GM21381 (cell line): ENCODE measurements around the gene FEV.
A peak's percentile ranks its signal among the peaks of the same experiment; 100 is the strongest.

Source experiments
- ATAC-seq: cut with Tn5 transposase; IDR thresholded peaks from one replicate; pipeline ENCODE4 v1.9.1; 2021; ENCODE audit warnings: mild to moderate bottlenecking, moderate library complexity; ENCODE audit not compliant: unreplicated experiment

The FEV gene

GRCh38 chr2:218979846-218980734, 4.9 kb downstream of the FEV start:
- peak; percentile 91 for ATAC-seq

DNA sequence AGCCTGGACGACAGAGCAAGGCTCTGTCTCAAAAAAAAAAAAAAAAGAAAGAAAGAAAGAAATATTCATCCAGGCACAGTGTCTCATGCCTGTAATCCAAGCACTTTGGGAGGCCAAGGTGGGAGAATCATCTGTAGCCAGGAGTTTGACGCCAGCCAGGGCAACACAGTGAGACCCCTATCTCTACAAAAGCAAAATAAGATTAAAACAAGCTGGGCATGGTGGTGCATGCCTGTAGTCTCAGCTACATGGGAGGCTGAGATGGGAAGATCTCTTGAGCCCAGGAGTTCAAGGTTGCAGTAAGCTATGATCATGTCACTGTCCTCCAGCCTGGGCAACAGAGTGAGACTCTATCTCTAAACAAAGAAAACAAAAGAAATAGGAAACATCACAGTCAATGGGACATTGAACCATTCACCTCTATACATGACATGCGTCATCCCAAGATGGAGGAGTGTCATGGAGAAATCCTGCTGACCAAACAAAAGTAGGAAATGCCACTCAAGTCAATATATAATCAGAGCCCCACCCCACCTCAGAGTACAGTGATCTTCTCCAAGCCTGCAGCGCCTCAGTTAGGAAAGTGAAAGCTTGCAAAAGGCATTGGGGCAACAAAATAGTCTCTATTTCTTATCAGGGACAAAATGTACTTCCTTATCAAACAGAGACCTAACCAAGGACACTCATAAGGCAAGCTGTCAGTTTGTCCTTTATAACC, 9.8 kb downstream of the FEV start:
- ATAC-seq: no peak

DNA sequence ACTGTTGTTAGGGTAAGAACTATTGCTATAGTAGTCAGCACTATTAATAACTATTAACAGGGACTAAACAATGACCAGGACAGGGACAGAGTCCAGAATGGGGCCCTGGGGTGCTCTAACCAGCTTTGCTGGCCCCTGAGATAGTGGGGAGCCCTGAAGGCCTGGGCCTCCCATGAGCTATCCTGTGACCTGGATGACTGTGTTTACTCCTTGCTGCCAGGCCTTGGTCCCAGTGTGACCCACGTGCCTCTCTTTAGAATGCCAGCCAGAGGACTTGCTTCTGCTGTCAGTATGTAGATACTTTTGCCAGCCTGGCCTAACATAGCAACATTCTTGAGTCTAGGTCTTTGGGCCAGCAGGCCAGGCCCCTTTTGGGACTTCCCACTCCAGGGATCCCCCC, 14.1 kb downstream of the FEV start:
- ATAC-seq: no peak

GRCh38 chr2:218964041-218964771, 20.8 kb downstream of the FEV start:
- ATAC-seq: no peak

DNA sequence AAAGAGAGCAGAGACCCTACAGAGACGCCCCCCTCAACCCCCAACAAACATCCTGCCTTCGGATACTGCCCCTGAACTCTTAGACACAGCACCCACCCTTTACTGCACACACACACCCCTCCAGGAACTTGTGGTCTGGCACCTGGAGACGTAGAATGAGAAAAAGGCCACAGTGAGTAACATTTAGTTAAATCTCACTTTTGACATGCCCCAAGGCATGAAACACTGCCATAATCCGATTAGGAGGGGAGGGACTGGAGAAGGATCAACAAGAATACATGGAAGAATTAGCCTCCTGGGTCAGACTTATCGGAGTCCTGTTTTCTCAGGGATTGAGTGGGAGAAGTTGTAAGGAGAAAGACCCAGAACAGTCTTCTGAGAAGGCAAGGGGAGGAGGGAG, 21.4 kb downstream of the FEV start:
- no peak for ATAC-seq

GRCh38 chr2:218962859-218963492, 22.0 kb downstream of the FEV start:
- no peak for ATAC-seq

GRCh38 chr2:218961651-218962570, 23.1 kb downstream of the FEV start:
- ATAC-seq: no peak

GRCh38 chr2:218961229-218961628, 23.8 kb downstream of the FEV start:
- no peak for ATAC-seq

- no peak for ATAC-seq
Measured at GRCh38 chr2:218960309-218961165, 24.4 kb downstream of the FEV start.

DNA sequence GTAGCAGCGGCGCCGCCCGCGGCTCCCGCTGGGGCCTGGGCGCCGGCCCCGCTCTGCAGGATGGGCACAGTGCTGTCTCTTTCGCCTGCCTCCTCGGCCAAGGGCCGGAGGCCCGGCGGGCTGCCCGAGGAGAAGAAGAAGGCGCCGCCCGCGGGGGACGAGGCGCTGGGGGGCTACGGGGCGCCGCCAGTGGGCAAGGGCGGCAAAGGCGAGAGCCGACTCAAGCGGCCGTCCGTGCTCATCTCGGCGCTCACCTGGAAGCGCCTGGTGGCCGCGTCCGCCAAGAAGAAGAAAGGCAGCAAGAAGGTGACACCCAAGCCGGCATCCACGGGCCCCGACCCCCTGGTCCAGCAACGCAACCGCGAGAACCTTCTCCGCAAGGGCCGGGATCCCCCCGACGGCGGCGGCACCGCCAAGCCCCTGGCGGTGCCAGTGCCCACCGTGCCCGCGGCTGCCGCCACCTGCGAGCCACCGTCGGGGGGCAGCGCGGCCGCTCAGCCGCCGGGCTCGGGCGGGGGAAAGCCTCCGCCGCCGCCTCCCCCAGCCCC, 25.1 kb downstream of the FEV start:
- no peak for ATAC-seq

GRCh38 chr2:218959141-218959731, 25.7 kb downstream of the FEV start, which contains the start of gene CDK5R2:
TSS of gene CDK5R2 (plus strand) at chr2:218959666. CDS start at chr2:218959821, 155 bp downstream.
- peak; percentile 99 for ATAC-seq

DNA sequence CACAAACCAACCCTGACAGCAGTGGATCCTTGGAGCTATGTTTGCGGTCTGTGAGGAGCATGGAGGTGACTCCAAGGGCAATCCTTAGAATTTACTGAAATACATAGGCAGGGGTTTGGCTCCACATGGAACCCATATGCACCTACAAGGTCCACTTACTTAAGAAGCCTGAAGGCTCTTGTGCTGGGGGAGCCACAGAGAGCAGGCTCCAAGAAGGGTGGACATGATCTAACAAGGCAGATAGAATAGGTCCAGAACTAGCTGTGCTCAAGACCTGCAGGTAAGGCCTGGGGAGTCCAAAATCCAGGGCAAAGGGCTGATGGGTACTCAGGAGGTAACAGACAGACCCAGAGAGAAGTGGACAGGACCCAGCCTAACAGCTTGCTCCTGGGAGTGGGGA, 26.7 kb downstream of the FEV start:
- no peak for ATAC-seq

DNA sequence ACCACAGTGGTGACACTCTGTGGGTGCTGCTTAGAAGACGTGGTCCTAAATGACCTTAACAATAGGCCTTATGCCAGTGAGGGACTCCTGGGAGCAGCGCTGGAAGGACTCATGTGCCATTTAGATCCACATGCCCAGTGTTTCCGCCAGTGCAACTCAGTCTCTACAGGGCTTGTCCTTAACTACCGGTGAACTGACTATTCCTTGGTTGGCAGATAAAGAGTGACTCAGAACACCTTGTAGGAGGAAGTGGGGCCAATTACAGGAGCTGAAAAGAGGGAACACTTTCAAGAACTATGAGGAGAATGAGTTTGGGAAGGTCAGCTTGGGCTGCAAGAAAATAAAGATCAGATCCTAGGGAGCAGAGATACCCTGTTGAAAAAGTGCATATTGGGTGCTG, 27.3 kb downstream of the FEV start:
- no peak for ATAC-seq

DNA sequence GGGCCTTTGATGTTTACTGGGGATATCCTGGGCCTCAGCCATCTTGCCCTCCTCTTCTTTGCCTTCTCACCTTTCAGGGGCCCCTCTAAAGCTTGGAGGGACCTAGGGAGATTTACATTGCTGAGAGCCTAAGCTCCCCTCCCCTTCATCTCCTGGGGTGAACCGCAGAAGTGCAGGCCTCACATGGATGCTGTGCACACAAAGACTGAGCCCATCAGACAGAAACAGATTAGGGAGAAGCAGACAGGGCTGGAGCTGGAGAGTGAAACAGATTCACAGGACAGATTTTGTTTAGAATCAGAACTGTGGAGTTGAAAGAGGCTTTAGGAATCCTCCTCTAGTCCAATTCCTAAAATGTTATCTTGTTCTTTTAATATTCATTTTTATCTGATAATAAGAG, 28.9 kb downstream of the FEV start:
- ATAC-seq: no peak

DNA sequence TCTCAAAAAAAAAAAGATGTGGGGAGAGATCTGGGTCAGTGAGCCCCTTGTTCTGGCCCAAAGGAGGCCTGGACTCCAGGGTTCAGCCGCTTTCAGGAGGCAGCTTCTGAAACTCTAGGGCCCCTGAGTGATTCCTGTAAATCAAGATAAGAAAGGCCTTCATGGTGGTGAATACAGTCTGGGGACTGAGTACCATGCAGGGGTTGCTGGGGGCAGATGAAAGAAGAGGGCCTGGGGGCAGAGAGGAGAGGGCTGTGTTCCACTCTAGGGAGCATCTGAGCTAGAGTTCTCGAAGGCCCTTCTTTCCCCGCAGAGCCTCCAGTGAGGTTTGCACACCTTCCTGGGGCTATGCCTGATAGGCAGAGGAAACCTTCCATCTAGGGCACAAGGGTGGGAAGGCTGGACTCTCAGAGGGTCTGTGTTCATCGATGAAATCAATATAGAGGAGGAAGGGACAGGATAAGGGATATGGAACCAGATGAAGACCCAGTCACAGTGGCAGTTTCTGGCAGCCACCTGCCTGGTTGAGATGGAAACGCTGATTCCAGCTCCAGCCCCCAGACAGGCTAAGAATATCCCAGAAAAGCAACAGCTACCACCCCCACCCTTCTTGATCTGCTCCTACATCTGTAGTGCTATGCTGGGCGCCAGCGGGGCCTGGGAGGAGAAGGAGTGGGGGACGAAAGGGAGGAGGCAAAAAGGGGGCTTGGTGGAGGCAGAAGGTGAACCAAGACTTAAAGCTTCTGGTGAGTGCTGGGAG, 30.3 kb downstream of the FEV start:
- ATAC-seq: no peak

- ATAC-seq: no peak
Measured at GRCh38 chr2:218953366-218953954, 31.5 kb downstream of the FEV start.

DNA sequence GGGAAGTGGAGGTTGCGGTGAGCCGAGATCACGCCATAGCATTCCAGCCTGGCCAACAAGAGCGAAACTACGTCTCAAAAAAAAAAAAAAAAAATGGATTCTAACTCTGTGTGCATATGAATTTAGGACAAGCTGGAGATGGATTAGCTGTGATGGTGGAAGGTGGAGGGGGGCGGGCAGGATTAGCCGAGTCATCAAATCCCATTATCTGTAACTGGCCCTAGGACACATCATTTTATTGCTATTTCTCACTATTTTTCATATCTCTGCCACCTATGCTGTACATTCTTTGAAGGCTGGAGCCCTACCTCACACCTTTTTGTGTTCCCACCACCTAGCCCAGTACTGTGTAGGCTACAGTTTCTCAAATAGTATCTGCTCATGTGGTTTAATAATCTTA, 32.8 kb downstream of the FEV start:
- ATAC-seq: no peak
